Activated CD4-positive, alpha-beta T cell treated with anti-CD3 and anti-CD28 coated beads, Interleukin-10, Interleukin-2, amounts not matched to agents 100 ng/mL and 50 ng/mL, durations not matched to agents 16 hours and 8 hours (primary cell): ENCODE measurements around the gene FNDC4.

Experiments used
- DNase-seq: peaks from one replicate; pipeline ENCODE4 v3.0.0-alpha.2; 2020

FNDC4 gene

GRCh38 chr2:27493948-27494283 is 1.1 kb downstream of the FNDC4 start:
- DNase-seq = no peak

GRCh38 chr2:27492557-27492956 is 2.4 kb downstream of the FNDC4 start:
- no peak for DNase-seq

GRCh38 chr2:27489498-27490397 is 5.3 kb downstream of the FNDC4 start, which contains the start of gene IFT172:
Gene IFT172, minus strand, starts transcription at chr2:27489743. Its CDS starts 90 bp downstream, at chr2:27489653.
- DNase-seq = peak; percentile 99

GRCh38 chr2:27489118-27489497 is 5.9 kb downstream of the FNDC4 start:
- no peak for DNase-seq

- no peak for DNase-seq
Observed at GRCh38 chr2:27485496-27485895, 9.5 kb downstream of the FNDC4 start.

- DNase-seq = no peak
Observed at GRCh38 chr2:27471961-27472360, 23.0 kb downstream of the FNDC4 start.

- no peak for DNase-seq
Observed at GRCh38 chr2:27464443-27464842, 30.6 kb downstream of the FNDC4 start.

GRCh38 chr2:27461118-27461517 is 33.9 kb downstream of the FNDC4 start:
- no peak for DNase-seq

GRCh38 chr2:27453968-27454367 is 41.0 kb downstream of the FNDC4 start:
- DNase-seq = no peak

- peak; percentile 45 for DNase-seq
Observed at GRCh38 chr2:27451095-27451494, 43.9 kb downstream of the FNDC4 start.

- no peak for DNase-seq
Observed at GRCh38 chr2:27448381-27448780, 46.6 kb downstream of the FNDC4 start.

GRCh38 chr2:27446057-27446456 is 48.9 kb downstream of the FNDC4 start:
- peak; percentile 18 for DNase-seq

GRCh38 chr2:27445615-27446014 is 49.4 kb downstream of the FNDC4 start:
- DNase-seq = no peak

GRCh38 chr2:27445155-27445554 is 49.8 kb downstream of the FNDC4 start:
- DNase-seq = no peak

GRCh38 chr2:27442920-27443282 is 52.1 kb downstream of the FNDC4 start:
- DNase-seq = no peak

- peak; percentile 22 for DNase-seq
Observed at GRCh38 chr2:27441958-27442919, 52.8 kb downstream of the FNDC4 start, which contains the start of gene KRTCAP3. Gene KRTCAP3, plus strand, starts transcription at chr2:27442381. Its CDS starts 32 bp downstream, at chr2:27442413.
